ENCODE results near the gene MCM6.

- no peak for TF ChIP-seq SUZ12 (IDR thresholded peaks at IDR 0.05)
- TF ChIP-seq ZNF384 (IDR thresholded peaks at IDR 0.05) = no peak
- TF ChIP-seq ARNT (IDR thresholded peaks at IDR 0.05) = no peak
- TF ChIP-seq PKNOX1 (IDR thresholded peaks at IDR 0.05) = no peak
- TF ChIP-seq FOXK2 (IDR thresholded peaks at IDR 0.05) = no peak
- TF ChIP-seq NFRKB (IDR thresholded peaks at IDR 0.05) = no peak
- TF ChIP-seq HDGF (IDR thresholded peaks at IDR 0.05; ENCODE audit: borderline replicate concordance) = no peak
- TF ChIP-seq TARDBP (IDR thresholded peaks at IDR 0.05) = no peak
- TF ChIP-seq LEF1 (IDR thresholded peaks at IDR 0.05; ENCODE audit: borderline replicate concordance) = no peak
- TF ChIP-seq CTBP1 (IDR thresholded peaks at IDR 0.05; ENCODE audit: borderline replicate concordance) = no peak
- no peak for TF ChIP-seq FOXM1 (IDR thresholded peaks at IDR 0.05; ENCODE audit: borderline replicate concordance)
- no peak for TF ChIP-seq BHLHE40 (IDR thresholded peaks at IDR 0.05; ENCODE audit: borderline replicate concordance)
Measured at GRCh38 chr2:135825550-135826176, 50.6 kb downstream of the MCM6 start.

All from HEK293T (cell line).